WERI-Rb-1 (cell line): Measurements from ENCODE around the gene NOC4L.

ENCODE experiments used
- DNase-seq: peaks from one replicate; pipeline ENCODE4 v3.0.0-alpha.2; 2020
- H3K27ac ChIP-seq: fragments of 250-450 bp; sonication (Bioruptor Pico); 2 replicates; pipeline ENCODE4 v1.5.1; 2020; ENCODE audit warnings: mild to moderate bottlenecking, moderate library complexity
- H3K27me3 ChIP-seq: fragments of 250-450 bp; sonication (Bioruptor Pico); 2 replicates; pipeline ENCODE4 v1.5.1; 2021; ENCODE audit warnings: mild to moderate bottlenecking, low read depth, moderate library complexity; ENCODE audit not compliant: insufficient read depth, severe bottlenecking
- H3K36me3 ChIP-seq: fragments of 250-450 bp; sonication (Bioruptor Pico); 2 replicates; pipeline ENCODE4 v1.5.1; 2020; ENCODE audit warnings: mild to moderate bottlenecking, moderate library complexity
- H3K4me3 ChIP-seq: 2 replicates; pipeline ENCODE4 v1.5.1; 2011; ENCODE audit warnings: low read depth, mild to moderate bottlenecking, control low read depth, low read length
- H3K9me3 ChIP-seq: fragments of 250-450 bp; sonication (Bioruptor Pico); 2 replicates; pipeline ENCODE4 v1.5.1; 2021; ENCODE audit warnings: mild to moderate bottlenecking, moderate library complexity; ENCODE audit not compliant: severe bottlenecking
- TF ChIP-seq, protein P1 (sequence below): IDR thresholded peaks from 2 replicates; pipeline ENCODE4 v1.5.1; 2011; ENCODE audit warnings: low read depth, mild to moderate bottlenecking, control low read depth, inconsistent platforms, low read length

The NOC4L gene

DNA sequence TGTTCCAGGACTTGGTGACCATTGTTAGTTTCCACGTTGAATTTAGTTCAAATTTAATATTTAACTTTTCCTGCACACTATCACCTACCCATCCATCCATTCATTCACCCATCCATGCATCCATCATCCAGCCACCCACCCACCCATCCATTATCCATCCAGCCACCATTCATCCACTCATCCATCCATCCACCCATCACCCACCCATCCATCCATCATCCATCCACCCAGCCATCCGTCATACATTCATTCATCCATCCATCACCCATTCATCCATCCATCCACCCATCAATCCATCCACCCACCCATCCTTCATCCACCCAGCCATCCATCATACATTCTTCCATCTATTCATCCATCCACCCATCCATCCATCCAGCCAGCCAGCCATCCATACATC is 21.8 kb downstream of the NOC4L start:
- no peaks in the 10 kb centered on the region for H3K9me3 ChIP-seq
- no peak overlapping the region for H3K4me3 ChIP-seq
- TF ChIP-seq, protein P1, sequence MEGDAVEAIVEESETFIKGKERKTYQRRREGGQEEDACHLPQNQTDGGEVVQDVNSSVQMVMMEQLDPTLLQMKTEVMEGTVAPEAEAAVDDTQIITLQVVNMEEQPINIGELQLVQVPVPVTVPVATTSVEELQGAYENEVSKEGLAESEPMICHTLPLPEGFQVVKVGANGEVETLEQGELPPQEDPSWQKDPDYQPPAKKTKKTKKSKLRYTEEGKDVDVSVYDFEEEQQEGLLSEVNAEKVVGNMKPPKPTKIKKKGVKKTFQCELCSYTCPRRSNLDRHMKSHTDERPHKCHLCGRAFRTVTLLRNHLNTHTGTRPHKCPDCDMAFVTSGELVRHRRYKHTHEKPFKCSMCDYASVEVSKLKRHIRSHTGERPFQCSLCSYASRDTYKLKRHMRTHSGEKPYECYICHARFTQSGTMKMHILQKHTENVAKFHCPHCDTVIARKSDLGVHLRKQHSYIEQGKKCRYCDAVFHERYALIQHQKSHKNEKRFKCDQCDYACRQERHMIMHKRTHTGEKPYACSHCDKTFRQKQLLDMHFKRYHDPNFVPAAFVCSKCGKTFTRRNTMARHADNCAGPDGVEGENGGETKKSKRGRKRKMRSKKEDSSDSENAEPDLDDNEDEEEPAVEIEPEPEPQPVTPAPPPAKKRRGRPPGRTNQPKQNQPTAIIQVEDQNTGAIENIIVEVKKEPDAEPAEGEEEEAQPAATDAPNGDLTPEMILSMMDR: no peak
- DNase-seq: no peak
- H3K36me3 ChIP-seq: no peaks in the 10 kb centered on the region
- H3K27ac ChIP-seq: no peak overlapping the region
- no peaks in the 10 kb centered on the region for H3K27me3 ChIP-seq

- TF ChIP-seq, protein P1: no peak
- H3K9me3 ChIP-seq: no peaks in the 10 kb centered on the region
- DNase-seq: no peak
- no peak overlapping the region for H3K4me3 ChIP-seq
- no peaks in the 10 kb centered on the region for H3K36me3 ChIP-seq
- no peaks in the 10 kb centered on the region for H3K27me3 ChIP-seq
- no peak overlapping the region for H3K27ac ChIP-seq
Observed at GRCh38 chr12:132166801-132167591, 22.7 kb downstream of the NOC4L start.

DNA sequence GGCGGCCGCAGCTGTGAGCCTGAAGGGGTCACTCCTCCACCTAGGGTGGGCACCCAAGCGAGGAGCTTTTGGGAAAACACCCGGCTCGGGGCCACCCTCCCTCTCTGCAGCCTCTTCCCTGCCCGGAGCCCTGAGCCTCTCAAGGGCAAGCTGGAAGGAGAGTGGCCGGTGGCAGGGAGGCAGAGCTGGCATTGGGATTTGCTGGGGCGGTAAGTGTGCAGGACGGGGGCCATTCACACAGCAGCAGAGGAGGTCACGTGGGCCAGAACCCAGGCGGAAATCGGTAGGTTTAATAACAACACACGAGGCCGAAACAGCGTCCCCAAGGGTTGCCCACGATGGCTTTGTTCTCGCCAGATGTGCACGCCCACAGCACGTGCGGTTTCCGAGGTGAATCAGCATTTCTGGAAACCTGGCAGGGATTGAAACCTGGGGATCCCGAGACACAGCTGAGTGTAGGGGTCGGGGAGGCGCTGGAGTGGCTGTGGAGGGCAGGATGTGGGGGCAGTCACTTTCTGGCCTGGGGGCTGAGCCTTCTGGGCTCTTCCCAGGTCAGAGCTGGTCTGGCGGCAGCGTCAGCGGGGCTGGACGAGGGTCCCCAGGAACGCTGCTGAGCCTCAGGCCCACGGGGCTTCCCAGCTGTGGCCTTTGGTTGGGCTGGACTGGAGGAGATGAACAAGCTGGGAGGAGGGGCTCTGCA is 23.5 kb downstream of the NOC4L start:
- H3K36me3 ChIP-seq: no peaks in the 10 kb centered on the region
- H3K27me3 ChIP-seq: no peaks in the 10 kb centered on the region
- H3K4me3 ChIP-seq: no peak overlapping the region
- TF ChIP-seq, protein P1: 0 out of 2 replicates have a peak, but pooled peaks have one; percentile 5
- no peaks in the 10 kb centered on the region for H3K9me3 ChIP-seq
- no peak overlapping the region for H3K27ac ChIP-seq
- no peak for DNase-seq

GRCh38 chr12:132168311-132169031 is 24.2 kb downstream of the NOC4L start:
- DNase-seq: no peak
- no peak overlapping the region for H3K4me3 ChIP-seq
- no peak overlapping the region for H3K27ac ChIP-seq
- H3K9me3 ChIP-seq: no peaks in the 10 kb centered on the region
- H3K27me3 ChIP-seq: no peaks in the 10 kb centered on the region
- TF ChIP-seq, protein P1: no peak
- H3K36me3 ChIP-seq: no peaks in the 10 kb centered on the region

DNA sequence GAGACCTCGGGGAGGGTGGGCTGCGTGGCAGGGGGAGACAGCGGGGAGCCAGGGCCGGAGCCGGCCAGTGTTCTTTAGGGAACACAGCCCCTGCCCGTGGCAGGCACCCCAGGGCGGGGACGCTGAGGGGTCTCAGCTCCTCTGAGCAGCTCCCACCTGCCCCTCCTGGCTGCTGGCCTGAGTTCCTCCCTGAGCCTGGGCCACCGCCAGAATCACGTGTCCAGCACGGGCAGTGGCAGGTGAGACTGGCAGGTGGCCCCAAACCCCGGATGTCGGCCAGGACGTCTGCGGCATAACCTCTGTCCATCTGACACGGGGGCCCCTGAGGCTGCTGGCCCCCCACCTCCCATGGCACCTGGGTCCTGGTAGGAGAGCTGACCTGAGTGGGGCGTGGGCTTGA is 25.1 kb downstream of the NOC4L start:
- Histone ChIP-seq H3K4me3 (no peak overlapping the region), H3K27ac (no peak overlapping the region), H3K27me3 (no peaks in the 10 kb centered on the region), H3K36me3 (no peaks in the 10 kb centered on the region), H3K9me3 (no peaks in the 10 kb centered on the region)
- TF ChIP-seq, protein P1: no peak
- no peak for DNase-seq
